Epithelial cell of proximal tubule (primary cell): ENCODE results near the gene VAV3. TPM values are rescaled to one million over a fixed set of nuclear protein-coding genes. Genes with fewer than 3 reads are reported as not detected.
"Not testable (repeated sequence)": the region's sequence is repeated elsewhere in the genome, so short reads cannot be mapped to it uniquely, and the experiment has no call there.

ENCODE experiments used
- DNase-seq: peaks from one replicate; pipeline ENCODE4 v3.0.0-alpha.2; 2011; ENCODE audit warnings: low read depth
- H3K4me3 ChIP-seq: 2 replicates; pipeline ENCODE4 v1.5.1; 2011; ENCODE audit warnings: low read depth, mild to moderate bottlenecking, low read length
- total RNA-seq: library from RNA; depleted of rRNA; stranded (reverse); fragments of >200 nt; gene quantifications from 2 replicates; pipeline ENCODE4 v1.2.3, GENCODE V29; 2015
- TF ChIP-seq, protein P1 (sequence below): conservative IDR thresholded peaks from 2 replicates; pipeline ENCODE4 v1.5.1; 2012; ENCODE audit warnings: low read depth, mild to moderate bottlenecking, low read length

The VAV3 gene
- total RNA-seq, 1 donor from 2014 or later: 9.7 TPM

DNA sequence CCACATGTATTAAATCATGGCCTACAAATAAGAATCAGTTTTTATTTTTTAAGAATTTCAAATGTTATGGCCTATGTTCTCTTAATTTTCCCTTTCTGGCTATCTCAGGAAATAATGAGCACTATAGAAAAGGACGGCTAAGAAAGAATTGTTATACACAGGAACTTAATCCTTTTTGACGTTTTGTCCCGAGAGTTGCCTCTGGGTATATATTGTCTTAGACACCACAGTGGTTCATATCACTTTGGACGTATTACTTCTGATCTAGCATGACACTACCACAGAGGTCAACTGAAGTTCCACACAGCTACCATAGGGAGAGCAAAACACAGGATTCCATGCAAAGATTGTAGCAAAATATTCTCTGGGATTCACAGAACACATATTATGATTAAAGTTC lies 307.6 kb downstream of the VAV3 start:
- H3K4me3 ChIP-seq: no peak overlapping the region
- no peak for DNase-seq

GRCh38 chr1:107653765-107654164 lies 311.2 kb downstream of the VAV3 start:
- TF ChIP-seq, protein P1, sequence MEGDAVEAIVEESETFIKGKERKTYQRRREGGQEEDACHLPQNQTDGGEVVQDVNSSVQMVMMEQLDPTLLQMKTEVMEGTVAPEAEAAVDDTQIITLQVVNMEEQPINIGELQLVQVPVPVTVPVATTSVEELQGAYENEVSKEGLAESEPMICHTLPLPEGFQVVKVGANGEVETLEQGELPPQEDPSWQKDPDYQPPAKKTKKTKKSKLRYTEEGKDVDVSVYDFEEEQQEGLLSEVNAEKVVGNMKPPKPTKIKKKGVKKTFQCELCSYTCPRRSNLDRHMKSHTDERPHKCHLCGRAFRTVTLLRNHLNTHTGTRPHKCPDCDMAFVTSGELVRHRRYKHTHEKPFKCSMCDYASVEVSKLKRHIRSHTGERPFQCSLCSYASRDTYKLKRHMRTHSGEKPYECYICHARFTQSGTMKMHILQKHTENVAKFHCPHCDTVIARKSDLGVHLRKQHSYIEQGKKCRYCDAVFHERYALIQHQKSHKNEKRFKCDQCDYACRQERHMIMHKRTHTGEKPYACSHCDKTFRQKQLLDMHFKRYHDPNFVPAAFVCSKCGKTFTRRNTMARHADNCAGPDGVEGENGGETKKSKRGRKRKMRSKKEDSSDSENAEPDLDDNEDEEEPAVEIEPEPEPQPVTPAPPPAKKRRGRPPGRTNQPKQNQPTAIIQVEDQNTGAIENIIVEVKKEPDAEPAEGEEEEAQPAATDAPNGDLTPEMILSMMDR: no peak

More for the DNA sequence above, 307.6 kb downstream of the VAV3 start:
- TF ChIP-seq, protein P1: no peak

DNA sequence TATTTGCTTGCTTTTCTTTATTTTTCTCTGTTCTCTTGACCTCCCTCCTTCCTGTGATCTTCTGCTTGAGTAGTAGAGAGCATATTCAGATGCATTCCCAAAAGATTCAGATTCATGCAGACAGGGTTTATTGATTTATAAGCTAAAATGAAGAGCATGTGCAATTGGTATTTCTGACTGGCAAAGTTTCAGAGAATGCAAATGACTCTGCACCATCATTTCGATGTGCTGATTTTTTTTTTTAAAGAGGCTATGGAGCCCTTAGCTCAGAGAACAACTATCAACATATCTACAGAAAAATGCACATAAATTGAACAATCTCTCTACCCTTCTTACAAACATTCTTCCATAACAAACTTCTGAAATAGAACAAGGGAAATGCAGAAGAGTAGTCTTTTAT lies 312.0 kb downstream of the VAV3 start:
- TF ChIP-seq, protein P1: no peak
- H3K4me3 ChIP-seq: no peak overlapping the region
- no peak for DNase-seq

More at GRCh38 chr1:107653765-107654164, 311.2 kb downstream of the VAV3 start:
- DNase-seq: no peak
- H3K4me3 ChIP-seq: no peak overlapping the region

GRCh38 chr1:107650825-107651224 lies 314.2 kb downstream of the VAV3 start:
- not testable (repeated sequence) for DNase-seq, H3K4me3 ChIP-seq

DNA sequence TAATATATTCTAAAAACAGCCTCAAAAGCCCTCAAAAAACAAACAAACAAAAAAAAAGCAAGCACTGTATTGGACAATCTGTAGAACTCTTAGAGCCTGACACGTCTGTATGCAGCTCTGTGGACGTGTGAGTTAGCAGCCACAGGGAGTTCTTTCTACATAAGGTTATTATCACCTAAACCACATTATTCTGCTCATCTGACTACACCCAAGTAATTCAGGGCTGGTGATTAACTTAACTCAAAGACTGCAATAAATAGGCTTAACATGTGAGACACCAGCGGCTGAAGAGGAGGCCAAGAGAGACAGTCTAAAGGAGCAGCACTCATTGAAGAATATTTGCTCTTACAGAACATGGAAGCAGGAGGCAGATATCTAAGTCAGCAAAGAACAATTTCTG lies 316.0 kb downstream of the VAV3 start:
- no peak for DNase-seq
- no peak overlapping the region for H3K4me3 ChIP-seq
- TF ChIP-seq, protein P1: no peak

DNA sequence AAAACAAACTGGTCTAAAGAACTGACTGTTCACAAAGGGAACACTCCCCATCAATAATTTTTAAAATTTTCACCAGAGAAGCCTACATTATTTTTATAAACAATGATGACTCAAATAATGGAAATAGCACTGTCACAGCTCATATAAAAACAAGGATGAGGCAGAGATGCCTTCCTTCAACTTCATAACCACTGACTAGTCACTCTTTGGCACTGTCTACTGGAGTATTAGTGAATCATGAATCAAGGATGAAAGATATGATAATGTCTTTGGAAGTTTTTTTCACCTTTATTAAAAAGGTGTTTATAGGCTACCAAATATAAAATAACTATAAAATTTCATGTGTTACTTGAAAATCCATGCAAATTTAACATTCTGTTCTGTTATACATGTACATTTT lies 316.9 kb downstream of the VAV3 start:
- no peak overlapping the region for H3K4me3 ChIP-seq
- no peak for DNase-seq
- TF ChIP-seq, protein P1: no peak

GRCh38 chr1:107647012-107647411 lies 318.0 kb downstream of the VAV3 start:
- DNase-seq: no peak
- TF ChIP-seq, protein P1: no peak
- H3K4me3 ChIP-seq: no peak overlapping the region

- TF ChIP-seq, protein P1: no peak
- no peak overlapping the region for H3K4me3 ChIP-seq
- no peak for DNase-seq
Measured at GRCh38 chr1:107643766-107644165, 321.2 kb downstream of the VAV3 start.
